Fibroblast of lung (primary cell): ENCODE data around the gene CCDC85B. TPM values are rescaled to one million over a fixed set of nuclear protein-coding genes. Genes with fewer than 3 reads are reported as not detected.

ENCODE experiments used
- DNase-seq, 2 donors: peaks; one replicate each; pipeline versions ENCODE4 v3.0.0 to v3.0.0-alpha.2; 2010; ENCODE audit warnings: low read depth in 2 of 2
- H2AFZ ChIP-seq: 2 replicates; pipeline ENCODE4 v1.5.1; 2012; ENCODE audit warnings: low read length, control low read depth, inconsistent platforms
- H3K27ac ChIP-seq: 2 replicates; pipeline ENCODE4 v1.5.1; 2011; ENCODE audit warnings: low read length, control low read depth; ENCODE audit not compliant: insufficient read depth
- H3K27me3 ChIP-seq: 2 replicates; pipeline ENCODE4 v1.5.1; 2011; ENCODE audit warnings: mild to moderate bottlenecking, low read length; ENCODE audit not compliant: control insufficient read depth, insufficient read depth
- H3K36me3 ChIP-seq: 2 replicates; pipeline ENCODE4 v1.5.1; 2011; ENCODE audit warnings: low read length; ENCODE audit not compliant: control insufficient read depth, insufficient read depth
- H3K4me1 ChIP-seq: 2 replicates; pipeline ENCODE4 v1.5.1; 2011; ENCODE audit warnings: low read length; ENCODE audit not compliant: control insufficient read depth, insufficient read depth; ENCODE audit errors: extremely low read depth
- H3K4me2 ChIP-seq: 2 replicates; pipeline ENCODE4 v1.5.1; 2011; ENCODE audit warnings: low read length, control low read depth; ENCODE audit not compliant: insufficient read depth; ENCODE audit errors: extremely low read depth
- H3K4me3 ChIP-seq, 4 experiments: fragments of 200-600 bp in 1 of 4; sonication (generic) in 1 of 4; replicated peaks in 1 of 4; 2 replicates each; pipeline ENCODE4 v1.5.1; 2011 to 2016; ENCODE audit warnings: low read length in 4 of 4, low read depth in 3 of 4, mild to moderate bottlenecking in 3 of 4, control low read depth in 2 of 4, inconsistent platforms in 1 of 4, mixed read lengths in 1 of 4; ENCODE audit not compliant: insufficient read depth in 1 of 4; ENCODE audit errors: control extremely low read depth in 1 of 4
- H3K79me2 ChIP-seq: 2 replicates; pipeline ENCODE4 v1.5.1; 2012; ENCODE audit warnings: mild to moderate bottlenecking, low read length, inconsistent platforms; ENCODE audit not compliant: control insufficient read depth, insufficient read depth
- H3K9ac ChIP-seq: 2 replicates; pipeline ENCODE4 v1.5.1; 2011; ENCODE audit warnings: mild to moderate bottlenecking, low read length, control low read depth; ENCODE audit not compliant: insufficient read depth
- H3K9me3 ChIP-seq: 2 replicates; pipeline ENCODE4 v1.5.1; 2012; ENCODE audit warnings: low read depth, low read length; ENCODE audit not compliant: control insufficient read depth, insufficient read depth
- H4K20me1 ChIP-seq: 2 replicates; pipeline ENCODE4 v1.5.1; 2011; ENCODE audit warnings: low read length; ENCODE audit not compliant: control insufficient read depth, insufficient read depth; ENCODE audit errors: extremely low read depth
- EZH2 ChIP-seq: IDR thresholded peaks from 2 replicates; pipeline ENCODE4 v1.5.1; 2012; ENCODE audit warnings: low read length, control low read depth, mild to moderate bottlenecking; ENCODE audit errors: missing control alignments
- polyA plus RNA-seq, 2 donors: library from polyadenylated mRNA; depleted of rRNA in 1 of 2; stranded (reverse) in 1 of 2; unstranded in 1 of 2; fragments of >200 nt; gene quantifications; 2 replicates each; pipeline ENCODE4 v1.2.1, GENCODE V29; 2011 to 2012; ENCODE audit warnings: missing spikeins in 1 of 2
- total RNA-seq: library from RNA; depleted of rRNA; stranded (reverse); fragments of >200 nt; gene quantifications from 2 replicates; pipeline ENCODE4 v1.2.1, GENCODE V29; 2014
- TF ChIP-seq, protein P1 (sequence below), 2 donors: IDR thresholded peaks in 1 of 2; conservative IDR thresholded peaks in 1 of 2; 1 replicate in 1 of 2; 2 replicates in 1 of 2; pipeline ENCODE4 v1.5.1; 2011 to 2012; ENCODE audit warnings: low read length in 2 of 2, control low read depth in 1 of 2, inconsistent platforms in 1 of 2, low read depth in 1 of 2, mild to moderate bottlenecking in 1 of 2

Gene CCDC85B
- total and polyA plus RNA-seq, 2 donors (not counting 1 experiment from before 2014, with no cell fraction given): 18.1 to 118 TPM

DNA sequence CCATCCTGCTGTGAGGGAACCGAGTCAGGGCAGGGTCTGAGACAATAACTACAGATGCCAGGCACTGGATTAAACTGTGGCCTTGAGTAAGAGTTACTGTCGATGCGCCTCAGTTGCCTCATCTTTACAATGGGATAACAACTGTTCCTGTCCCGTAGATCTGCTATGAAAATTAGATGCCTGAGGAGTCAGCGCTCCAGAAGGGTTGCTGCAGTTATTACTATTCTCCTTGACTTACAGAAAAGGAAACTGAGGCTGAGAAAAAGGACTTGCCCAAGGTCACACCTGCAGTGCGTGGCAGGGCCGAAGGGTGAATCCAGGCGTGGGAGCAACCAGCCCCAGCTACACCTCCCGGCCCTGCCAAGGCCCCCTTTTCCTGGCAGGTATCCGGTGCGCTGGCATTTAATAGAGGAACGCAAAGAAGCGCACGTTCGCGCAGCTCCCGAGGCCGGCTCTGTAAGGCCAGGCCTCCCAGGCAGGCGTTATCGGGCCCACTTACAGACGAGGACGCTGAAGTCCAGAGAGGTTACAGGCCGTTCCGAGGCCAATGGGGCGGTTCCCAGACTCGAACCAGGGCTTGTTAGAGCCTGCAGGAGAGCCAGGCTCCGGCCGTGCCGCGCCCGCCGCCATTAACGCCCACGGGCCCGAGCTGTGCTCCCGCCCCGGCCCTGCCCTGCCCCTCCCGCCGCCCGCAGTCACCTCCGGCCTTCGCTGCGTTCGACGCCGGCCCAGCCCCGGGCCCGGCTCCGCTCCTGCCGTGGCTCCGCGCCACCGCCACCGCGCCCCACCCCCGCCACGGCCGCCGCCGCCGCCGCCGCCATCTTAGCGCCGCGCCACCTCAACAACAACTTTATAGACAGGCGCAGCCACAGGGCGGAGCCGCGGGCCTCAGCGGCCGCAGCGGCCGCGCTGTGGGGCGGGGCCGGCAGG, 28.0 kb downstream of the CCDC85B start, which contains the start of gene C11orf68:
Gene C11orf68, minus strand, starts transcription at position 852 of the 930 bp plus-strand sequence. Its CDS starts 31 bp downstream, at position 821.
- H3K27me3 ChIP-seq: no peaks in the 10 kb centered on the region
- TF ChIP-seq, protein P1, sequence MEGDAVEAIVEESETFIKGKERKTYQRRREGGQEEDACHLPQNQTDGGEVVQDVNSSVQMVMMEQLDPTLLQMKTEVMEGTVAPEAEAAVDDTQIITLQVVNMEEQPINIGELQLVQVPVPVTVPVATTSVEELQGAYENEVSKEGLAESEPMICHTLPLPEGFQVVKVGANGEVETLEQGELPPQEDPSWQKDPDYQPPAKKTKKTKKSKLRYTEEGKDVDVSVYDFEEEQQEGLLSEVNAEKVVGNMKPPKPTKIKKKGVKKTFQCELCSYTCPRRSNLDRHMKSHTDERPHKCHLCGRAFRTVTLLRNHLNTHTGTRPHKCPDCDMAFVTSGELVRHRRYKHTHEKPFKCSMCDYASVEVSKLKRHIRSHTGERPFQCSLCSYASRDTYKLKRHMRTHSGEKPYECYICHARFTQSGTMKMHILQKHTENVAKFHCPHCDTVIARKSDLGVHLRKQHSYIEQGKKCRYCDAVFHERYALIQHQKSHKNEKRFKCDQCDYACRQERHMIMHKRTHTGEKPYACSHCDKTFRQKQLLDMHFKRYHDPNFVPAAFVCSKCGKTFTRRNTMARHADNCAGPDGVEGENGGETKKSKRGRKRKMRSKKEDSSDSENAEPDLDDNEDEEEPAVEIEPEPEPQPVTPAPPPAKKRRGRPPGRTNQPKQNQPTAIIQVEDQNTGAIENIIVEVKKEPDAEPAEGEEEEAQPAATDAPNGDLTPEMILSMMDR (conservative IDR thresholded peaks at IDR 0.05 in 1 of 2, IDR thresholded peaks at IDR 0.05 in 1 of 2; ENCODE audit: low read depth in 1 of 2, low read length in 2 of 2): no peak
- no peak for TF ChIP-seq EZH2
- DNase-seq: peak in 1 of 2 donors; percentile 25
- peak within 1 kb of the TSS; percentile 56 for H2AFZ ChIP-seq
- peaks cover 42% of the 10 kb centered on the region for H3K4me1 ChIP-seq
- no peaks in the 10 kb centered on the region for H3K9me3 ChIP-seq
- H3K27ac ChIP-seq: peak within 1 kb of the TSS; percentile 99
- H3K9ac ChIP-seq: peak within 1 kb of the TSS; percentile 94
- peak within 1 kb of the TSS; percentile 86 for H3K4me2 ChIP-seq
- no peaks in the 10 kb centered on the region for H4K20me1 ChIP-seq
- peaks cover 70% of the 10 kb centered on the region for H3K79me2 ChIP-seq
- peaks cover 18% of the 10 kb centered on the region for H3K36me3 ChIP-seq
- peak within 1 kb of the TSS; percentile 74 to 95 (median 92) for H3K4me3 ChIP-seq

DNA sequence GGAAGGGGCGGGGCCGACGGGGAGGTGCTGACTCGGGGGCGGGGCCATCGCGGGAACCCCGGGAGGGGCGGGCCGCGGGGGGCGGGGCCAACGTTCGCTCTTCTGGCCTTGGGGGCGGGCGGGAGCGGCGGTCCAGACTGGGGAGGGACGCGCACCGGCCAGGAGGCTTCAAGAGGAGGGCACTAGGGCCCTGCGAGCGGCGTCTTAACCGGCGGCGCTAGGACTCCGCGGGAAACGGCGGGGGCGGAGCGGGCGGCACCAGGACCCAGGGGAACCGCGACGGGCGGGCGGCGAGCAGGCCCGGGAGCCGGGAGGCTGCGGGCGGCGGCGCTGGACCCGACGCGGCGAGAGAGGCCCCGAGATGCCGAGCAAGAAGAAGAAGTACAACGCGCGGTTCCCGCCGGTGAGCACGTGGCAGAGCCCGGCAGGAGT, 28.7 kb downstream of the CCDC85B start, which contains the start of gene DRAP1:
Gene DRAP1, plus strand, starts transcription at position 286 of the 432 bp plus-strand sequence. Its CDS starts 76 bp downstream, at position 362.
- Histone ChIP-seq H3K4me1 (peaks cover 38% of the 10 kb centered on the region), H3K4me2 (peak within 1 kb of the TSS; percentile 86), H3K79me2 (peaks cover 64% of the 10 kb centered on the region), H4K20me1 (no peaks in the 10 kb centered on the region), H3K9me3 (no peaks in the 10 kb centered on the region), H3K9ac (peak within 1 kb of the TSS; percentile 94), H2AFZ (peak within 1 kb of the TSS; percentile 56), H3K36me3 (peaks cover 18% of the 10 kb centered on the region), H3K4me3 (peak within 1 kb of the TSS; percentile 74 to 95 (median 92)), H3K27ac (peak within 1 kb of the TSS; percentile 99), H3K27me3 (no peaks in the 10 kb centered on the region)
- TF ChIP-seq, protein P1 (conservative IDR thresholded peaks at IDR 0.05 in 1 of 2, IDR thresholded peaks at IDR 0.05 in 1 of 2; ENCODE audit: low read depth in 1 of 2, low read length in 2 of 2): no peak
- peak; percentile 98 to 99 for DNase-seq
